Heart left ventricle (tissue), 13 donors: ENCODE measurements around the gene FAF1.

Source experiments
- CTCF ChIP-seq, 12 donors: fragments of 200-600 bp; sonication (generic) in 4 of 12; IDR thresholded peaks; one replicate each; pipeline versions ENCODE4 v1.5.0 to v1.8.0; 2018 to 2022; ENCODE audit warnings: antibody characterized with exemption in 12 of 12, mild to moderate bottlenecking in 5 of 12
- POLR2A ChIP-seq, 2 donors: fragments of 450-650 bp; IDR thresholded peaks; one replicate each; pipeline ENCODE4 v1.6.1; 2017; ENCODE audit warnings: antibody characterized with exemption in 2 of 2, mild to moderate bottlenecking in 2 of 2, moderate library complexity in 2 of 2
- donor health status: ischemic (EF 13 %, LVEDD 7.1; RV severe dilation, severe dysfunction).
- donor health status: DM: no; HTN: yes; CAD: no.
- donor health status: DM: no; HTN: no; CAD: no.
- donor health status: ischemic (EF 25% LVEDD 6.9; RV normal size, moderate dysfunction).
- donor health status: ischemic (EF 25% LVEDD 5.7; RV mildly dilated, moderate dysfunction).
- donor health status: ischemic (EF 35%, LVEDD 5.7; RV mildly dilated, moderate dysfunction).
- donor health status: nonischemic (EF 11% LVEDD 7.7; RV severe dilation, severe dysfunction).
- donor health status: DM: yes; HTN: yes; CAD: no.
- donor health status: PGD.
- donor health status: ischemic (EF 29% LVEDD 5.4; RV normal size, mild dysfunction).
- donor health status: nonischemic (EF 23%, LVEDD 6.1; RV moderate dilation, normal function).

DNA sequence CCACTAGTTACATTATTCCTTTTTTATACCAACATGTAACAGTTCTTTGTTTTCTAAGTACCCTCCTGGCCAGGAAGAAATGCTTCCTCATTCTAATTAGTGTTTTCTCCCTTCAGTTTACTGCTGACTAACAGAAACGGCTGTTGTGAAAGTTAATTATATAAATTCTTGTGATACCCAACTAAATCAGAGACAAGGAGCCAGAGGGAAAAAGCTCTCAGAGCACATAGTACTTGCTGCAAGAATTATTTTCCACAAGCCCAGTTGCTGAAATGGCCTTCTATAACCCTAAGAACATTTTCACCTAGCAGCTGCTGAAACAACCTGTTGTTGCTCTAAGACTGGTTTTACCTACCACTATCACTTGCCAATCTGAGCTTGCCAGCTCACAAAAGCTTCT lies 82.4 kb downstream of the FAF1 start:
- TF ChIP-seq CTCF (IDR thresholded peaks at IDR 0.05) = no peak
- no peak for TF ChIP-seq POLR2A (IDR thresholded peaks at IDR 0.05)
